Small intestine (tissue), 7 donors: ENCODE results near the gene SUFU. TPM values are rescaled to one million over a fixed set of nuclear protein-coding genes. Genes with fewer than 3 reads are reported as not detected.
"Not testable (repeated sequence)": the region's sequence is repeated elsewhere in the genome, so short reads cannot be mapped to it uniquely, and the experiment has no call there.

Source experiments
- DNase-seq, 2 donors: peaks; one replicate each; pipeline versions ENCODE4 v3.0.0 to v3.0.0-alpha.2; 2013
- FAIRE-seq: peaks from 2 replicates; lab custom pipeline; 2012; peaks lifted over from hg19 to GRCh38; lab: Jason Lieb, UNC
- H3K27ac ChIP-seq, 3 donors: one replicate each; pipeline ENCODE4 v1.5.1; 2013; ENCODE audit warnings: low read length in 2 of 3, mild to moderate bottlenecking in 2 of 3, control low read depth in 1 of 3, inconsistent platforms in 1 of 3, low read depth in 1 of 3, moderate library complexity in 1 of 3
- H3K27me3 ChIP-seq, 3 donors: one replicate each; pipeline ENCODE4 v1.6.1; 2013; ENCODE audit warnings: low read length in 3 of 3, inconsistent platforms in 1 of 3; ENCODE audit not compliant: control insufficient read depth in 3 of 3, insufficient read depth in 3 of 3
- H3K36me3 ChIP-seq, 3 donors: one replicate each; pipeline ENCODE4 v1.6.1; 2013; ENCODE audit warnings: low read length in 3 of 3, inconsistent platforms in 1 of 3, low read depth in 1 of 3, mild to moderate bottlenecking in 1 of 3, moderate library complexity in 1 of 3; ENCODE audit not compliant: control insufficient read depth in 3 of 3, insufficient read depth in 2 of 3
- H3K4me1 ChIP-seq, 3 donors: one replicate each; pipeline ENCODE4 v1.6.1; 2013; ENCODE audit warnings: low read length in 2 of 3, inconsistent platforms in 1 of 3, low read depth in 1 of 3, mild to moderate bottlenecking in 1 of 3, moderate library complexity in 1 of 3; ENCODE audit not compliant: control insufficient read depth in 3 of 3, insufficient read depth in 2 of 3
- H3K4me3 ChIP-seq, 3 donors: one replicate each; pipeline ENCODE4 v1.5.1; 2013; ENCODE audit warnings: low read length in 3 of 3, control low read depth in 1 of 3, inconsistent platforms in 1 of 3, low read depth in 1 of 3, mild to moderate bottlenecking in 1 of 3, moderate library complexity in 1 of 3
- H3K9me3 ChIP-seq, 2 donors: one replicate each; pipeline ENCODE4 v1.6.1; 2013; ENCODE audit warnings: low read depth in 1 of 2, low read length in 1 of 2; ENCODE audit not compliant: control insufficient read depth in 2 of 2, insufficient read depth in 1 of 2
- WGBS, 3 donors: extraction: QIAGEN DNeasy Blood & Tissue Kit; methylation state at CpG; one replicate each; pipeline ENCODE4 v1.1.7; 2013; 5-methylcytosine and 5-hydroxymethylcytosine counted together
- polyA plus RNA-seq, 4 donors: library from polyadenylated mRNA; stranded (reverse) in 3 of 4; unstranded in 1 of 4; fragments of 200-250 nt in 3 of 4; fragments of 120-200 nt in 1 of 4; gene quantifications; one replicate each; pipeline versions ENCODE4 v1.2.1 to v1.2.3, GENCODE V29; 2013
- donor health status: healthy with polysubstance abuse.
- donor health status: control.
- donor health status: control.
- donor health status: Bipolar disorder and iron deficiency.
- donor health status: healthy.

SUFU gene
- polyA plus RNA-seq, 4 donors = 2.2 to 15.0 (median 4.0) TPM

DNA sequence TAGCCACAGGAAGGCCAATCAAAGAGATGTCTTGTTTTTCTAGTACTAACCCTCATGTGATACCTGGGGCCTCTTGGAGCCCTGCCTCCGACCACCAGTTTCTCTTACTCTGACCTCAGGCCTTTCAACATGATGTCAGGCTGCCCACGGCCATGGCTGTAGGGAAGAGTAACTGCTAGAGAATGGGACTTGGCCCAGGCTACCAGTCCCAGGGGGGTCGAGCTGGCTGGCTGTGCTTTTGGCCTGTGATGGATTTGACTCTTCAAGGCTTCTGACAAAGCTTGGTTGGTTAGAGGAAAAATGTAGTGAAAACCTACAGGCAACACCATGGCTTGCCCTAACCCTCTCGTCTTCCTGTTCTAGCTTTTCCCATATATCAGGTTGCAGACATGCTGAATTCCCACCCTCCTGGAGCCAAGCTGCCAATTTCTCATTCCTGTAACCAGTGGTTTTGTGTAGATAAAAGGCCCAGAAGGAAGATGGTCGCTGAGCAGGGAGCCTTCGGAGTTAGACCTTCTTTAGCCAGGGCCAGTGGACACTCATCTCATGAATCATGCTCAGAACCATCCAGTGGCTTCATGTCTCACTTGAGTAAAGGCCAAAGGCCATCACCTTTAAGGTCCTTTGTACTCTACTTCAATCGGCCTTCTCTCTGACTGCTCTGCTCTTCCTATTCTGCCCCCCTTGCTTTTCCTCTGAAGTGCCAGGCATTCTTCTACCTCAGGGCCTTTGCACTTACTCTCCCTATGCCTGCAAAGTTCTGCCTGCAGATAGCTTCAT, 19.7 kb downstream of the SUFU start:
- FAIRE-seq = no peak
- no peaks in the 10 kb centered on the region for H3K9me3 ChIP-seq
- H3K4me1 ChIP-seq = no peaks in the 10 kb centered on the region
- H3K36me3 ChIP-seq = peaks cover 0 to 40% (median 0%) of the 10 kb centered on the region in 3 donors
- no peak overlapping the region for H3K4me3 ChIP-seq
- no peak for DNase-seq
- no peak overlapping the region for H3K27ac ChIP-seq
- no peaks in the 10 kb centered on the region for H3K27me3 ChIP-seq
- WGBS, 3 donors = 79 to 88% (median 82%) methylated on average over 7 of the region's 7 CpGs

DNA sequence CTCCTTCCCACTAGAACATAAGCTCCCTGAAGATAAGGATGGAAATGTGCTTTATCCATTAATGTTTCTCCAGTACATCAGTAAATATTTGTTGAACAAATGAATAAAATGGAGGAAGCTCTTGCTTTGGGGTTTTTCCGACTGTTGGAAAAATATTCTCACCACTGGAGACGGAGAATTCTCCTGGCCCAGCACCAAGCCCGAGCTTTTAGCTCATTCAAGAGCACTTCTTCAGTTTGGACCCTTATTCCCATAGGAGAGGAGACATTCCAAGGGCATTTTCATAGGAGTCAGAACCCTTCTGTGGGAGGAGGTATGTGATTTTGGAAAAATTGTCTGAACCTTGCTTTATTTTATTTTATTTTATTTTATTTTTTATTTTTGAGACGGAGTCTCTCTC, 21.0 kb downstream of the SUFU start:
- Histone ChIP-seq H3K4me1 (no peaks in the 10 kb centered on the region), H3K27ac (no peak overlapping the region), H3K9me3 (no peaks in the 10 kb centered on the region), H3K4me3 (no peak overlapping the region), H3K36me3 (peaks cover 0 to 38% (median 0%) of the 10 kb centered on the region in 3 donors), H3K27me3 (no peaks in the 10 kb centered on the region)
- FAIRE-seq (no peak), DNase-seq (no peak)
- 86 to 90% (median 89%) methylated on average over 4 of the region's 4 CpGs for WGBS, 3 donors

DNA sequence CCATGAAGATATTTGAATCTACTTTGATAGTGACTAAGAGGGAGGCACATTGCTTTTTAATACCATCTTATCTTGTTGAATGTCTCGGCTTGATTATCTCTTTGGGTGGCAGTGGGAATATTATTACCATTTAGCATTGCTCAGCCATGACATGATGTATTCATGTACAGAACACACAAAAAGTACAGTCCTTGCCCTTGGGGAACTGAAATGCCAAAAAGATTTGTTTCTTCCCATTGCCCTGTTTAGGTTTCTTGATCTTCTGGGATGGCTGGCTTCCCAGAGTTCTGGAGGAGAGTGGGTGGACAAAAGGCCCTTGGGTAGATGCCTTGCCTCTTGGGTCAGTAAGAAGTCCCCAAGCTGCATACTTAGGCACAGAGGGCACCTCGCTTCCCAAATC, 23.8 kb downstream of the SUFU start:
- WGBS, 3 donors = 85 to 95% (median 90%) methylated on average over 2 of the region's 2 CpGs
- DNase-seq (no peak), FAIRE-seq (no peak)

DNA sequence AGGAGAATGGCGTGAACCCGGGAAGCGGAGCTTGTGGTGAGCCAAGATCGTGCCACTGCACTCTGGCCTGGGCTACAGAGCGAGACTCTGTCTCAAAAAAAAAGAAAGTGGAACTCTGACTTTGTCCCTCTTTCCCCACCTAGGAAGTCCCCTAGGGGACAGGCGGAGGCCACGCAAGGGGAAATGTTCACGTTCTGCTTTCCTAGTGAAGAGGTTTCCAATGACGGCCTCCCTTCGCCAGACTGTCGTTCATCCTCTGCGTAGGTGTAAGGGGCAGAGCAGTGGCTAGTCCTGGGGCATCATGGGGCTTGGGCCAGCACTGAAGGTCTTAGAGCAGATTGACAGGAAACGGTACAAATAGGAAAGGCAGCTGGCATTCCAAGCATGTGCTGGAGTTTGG, 30.6 kb downstream of the SUFU start:
- H3K27ac ChIP-seq = no peak overlapping the region
- no peak for FAIRE-seq
- no peak for DNase-seq
- H3K9me3 ChIP-seq = no peaks in the 10 kb centered on the region
- no peak overlapping the region for H3K4me3 ChIP-seq
- peaks cover 0 to 2% (median 0%) of the 10 kb centered on the region in 3 donors for H3K4me1 ChIP-seq
- 90 to 97% (median 91%) methylated on average over 13 of the region's 13 CpGs for WGBS, 3 donors
- H3K27me3 ChIP-seq = no peaks in the 10 kb centered on the region
- H3K36me3 ChIP-seq = peaks cover 0 to 28% (median 0%) of the 10 kb centered on the region in 3 donors

More for the DNA sequence above, 23.8 kb downstream of the SUFU start:
- H3K27ac ChIP-seq = no peak overlapping the region
- H3K4me3 ChIP-seq = no peak overlapping the region
- H3K4me1 ChIP-seq = no peaks in the 10 kb centered on the region
- H3K9me3 ChIP-seq = no peaks in the 10 kb centered on the region
- H3K36me3 ChIP-seq = peaks cover 0 to 45% (median 0%) of the 10 kb centered on the region in 3 donors
- no peaks in the 10 kb centered on the region for H3K27me3 ChIP-seq

DNA sequence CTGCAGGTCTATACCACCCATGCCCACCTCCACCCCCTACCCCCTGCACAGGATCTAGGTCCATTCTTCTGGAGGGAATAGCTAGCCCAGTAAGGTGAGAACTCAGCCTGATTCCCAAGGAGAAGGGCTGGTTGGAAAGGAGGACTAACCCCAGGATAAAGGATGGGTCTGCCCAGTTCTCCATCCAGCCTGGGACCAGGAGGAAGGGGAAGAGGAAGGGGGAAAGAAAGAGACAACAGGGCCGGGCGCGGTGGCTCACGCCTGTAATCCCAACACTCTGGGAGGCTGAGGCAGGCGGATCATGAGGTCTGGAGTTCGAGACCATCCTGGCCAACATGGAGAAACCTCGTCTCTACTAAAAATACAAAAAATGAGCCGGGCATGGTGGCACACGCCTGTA, 31.2 kb downstream of the SUFU start:
- 96 to 97% (median 97%) methylated on average over 9 of the region's 9 CpGs for WGBS, 3 donors
- not testable (repeated sequence) for H3K9me3 ChIP-seq, H3K27ac ChIP-seq, H3K27me3 ChIP-seq, FAIRE-seq, H3K4me3 ChIP-seq, DNase-seq, H3K4me1 ChIP-seq
- peaks cover 0 to 22% (median 0%) of the 10 kb centered on the region in 3 donors for H3K36me3 ChIP-seq

DNA sequence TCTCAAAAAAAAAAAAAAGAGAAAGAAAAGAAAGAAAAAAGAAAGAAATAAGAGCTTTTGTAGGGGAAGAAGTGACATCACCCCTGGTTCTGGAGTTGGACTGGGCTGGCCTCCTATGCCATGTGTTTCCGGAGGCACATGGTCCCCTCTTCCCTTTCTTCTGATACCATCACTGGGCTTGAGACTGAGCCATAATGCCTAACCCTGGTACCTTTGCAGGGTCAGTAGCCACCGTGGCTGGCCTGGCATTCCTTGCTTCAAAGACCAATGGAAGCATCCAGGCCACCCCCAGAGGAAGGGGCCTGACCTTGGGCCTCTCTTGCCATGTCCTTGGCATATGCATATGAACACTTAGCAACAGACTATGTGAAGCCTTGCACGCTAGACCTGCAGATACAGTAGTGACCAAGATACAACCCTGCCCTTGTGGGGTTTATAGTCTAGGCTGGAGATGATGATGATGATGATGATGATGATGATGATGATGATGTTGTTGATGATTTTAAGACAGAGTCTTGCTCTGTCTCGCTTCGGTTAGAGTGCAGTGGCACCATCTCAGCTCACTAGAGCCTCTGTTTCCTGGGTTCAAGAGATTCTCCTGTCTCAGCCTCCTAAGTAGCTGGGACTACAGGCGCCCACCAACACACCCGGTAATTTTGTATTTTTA, 31.8 kb downstream of the SUFU start:
- WGBS, 3 donors = 96 to 99% (median 96%) methylated on average over 7 of the region's 7 CpGs
- H3K36me3 ChIP-seq = peaks cover 0 to 19% (median 0%) of the 10 kb centered on the region in 3 donors
- peaks cover 0 to 5% (median 0%) of the 10 kb centered on the region in 3 donors for H3K4me1 ChIP-seq
- H3K27ac ChIP-seq = no peak overlapping the region
- FAIRE-seq = no peak
- H3K9me3 ChIP-seq = no peaks in the 10 kb centered on the region
- no peak for DNase-seq
- H3K4me3 ChIP-seq = no peak overlapping the region
- H3K27me3 ChIP-seq = no peaks in the 10 kb centered on the region

DNA sequence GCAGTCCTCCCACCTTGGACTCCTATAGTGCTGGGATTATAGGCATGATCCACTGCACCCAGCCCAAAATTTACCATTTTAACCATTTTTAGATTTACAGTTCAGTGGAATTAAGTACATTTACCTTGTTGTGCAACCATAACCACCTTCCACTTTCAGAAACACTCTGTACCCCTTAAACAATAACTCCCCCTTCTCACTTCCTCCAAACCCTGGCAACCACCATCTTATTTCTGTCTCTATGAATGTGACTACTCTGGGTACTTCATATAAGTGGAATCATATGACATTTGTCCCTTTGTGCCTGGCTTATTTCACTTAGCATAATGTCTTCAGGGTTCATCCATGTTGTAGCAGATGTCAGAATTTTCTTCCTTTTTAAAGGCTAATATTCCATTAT, 33.6 kb downstream of the SUFU start:
- Histone ChIP-seq H3K4me3 (no peak overlapping the region), H3K27me3 (no peaks in the 10 kb centered on the region), H3K36me3 (peaks cover 0 to 15% (median 0%) of the 10 kb centered on the region in 3 donors), H3K4me1 (peaks cover 0 to 5% (median 0%) of the 10 kb centered on the region in 3 donors), H3K27ac (no peak overlapping the region), H3K9me3 (no peaks in the 10 kb centered on the region)
- DNase-seq (no peak), FAIRE-seq (no peak)

DNA sequence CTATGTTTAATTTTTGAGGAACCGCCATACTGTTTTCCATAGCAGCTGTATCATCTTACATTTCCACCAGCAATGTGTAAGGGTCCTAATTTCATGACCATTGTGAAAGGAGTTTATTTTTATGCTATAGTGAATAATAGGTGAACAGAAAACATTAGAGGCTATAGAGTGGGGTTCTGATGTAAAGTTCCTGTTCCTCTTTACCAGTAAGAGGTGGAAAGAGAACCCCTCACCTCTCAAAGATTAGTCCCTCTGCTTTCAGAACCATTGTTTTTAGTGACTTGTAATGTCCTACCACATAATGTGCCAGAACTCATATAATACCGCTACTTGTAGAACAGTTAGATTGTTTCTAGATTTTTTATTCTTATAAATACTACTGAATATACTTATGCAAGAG, 34.2 kb downstream of the SUFU start:
- Histone ChIP-seq H3K36me3 (peaks cover 0 to 11% (median 0%) of the 10 kb centered on the region in 3 donors), H3K4me1 (peaks cover 0 to 5% (median 0%) of the 10 kb centered on the region in 3 donors), H3K27ac (no peak overlapping the region), H3K9me3 (no peaks in the 10 kb centered on the region), H3K4me3 (no peak overlapping the region), H3K27me3 (no peaks in the 10 kb centered on the region)
- 99 to 100% (median 100%) methylated on average over 2 of the region's 2 CpGs for WGBS, 3 donors
- no peak for FAIRE-seq
- DNase-seq = no peak
